GM12878 (cell line): ENCODE results near the gene SERPINF2. TPM values are rescaled to one million over a fixed set of nuclear protein-coding genes. Genes with fewer than 3 reads are reported as not detected.

ENCODE experiments used
- ATAC-seq: fragments of 200-7000 bp; cut with Tn5 transposase; 3 replicates; pipeline ENCODE4 v1.9.1; 2020; ENCODE audit warnings: mild to moderate bottlenecking, moderate library complexity
- BruUV-seq: library from RNA; stranded (reverse); fragments of 400-500 nt; replicated peaks from 2 replicates; lab custom pipeline; 2021; lab: Mats Ljungman, UMichigan
- CTCF ChIA-PET: fragments of 300-600 bp; sonication (Branson Sonifier 250); formaldehyde crosslinking; extraction: SDS; loops from one replicate; lab custom pipeline; 2021; ENCODE audit warnings: inconsistent platforms; lab: Yijun Ruan, JAX
- POLR2A ChIA-PET: fragments of 350-600 bp; formaldehyde crosslinking; extraction: SDS; loops from one replicate; lab custom pipeline; 2021; ENCODE audit warnings: inconsistent platforms; lab: Charles Lee
- RAD21 ChIA-PET: fragments of 300-600 bp; sonication (Branson Sonifier 250); formaldehyde crosslinking; loops from one replicate; lab custom pipeline; 2023; ENCODE audit warnings: antibody characterized with exemption; ENCODE audit not compliant: unreplicated experiment; lab: Charles Lee
- SMC1A ChIA-PET: fragments of 300-600 bp; sonication (Branson Sonifier 250); formaldehyde crosslinking; loops from one replicate; lab custom pipeline; 2023; ENCODE audit not compliant: unreplicated experiment, uncharacterized antibody; lab: Charles Lee
- DNase-seq: peaks from one replicate; pipeline ENCODE4 v3.0.0-alpha.2; 2011; ENCODE audit warnings: low read depth, low spot score
- FAIRE-seq: peaks from 3 replicates; lab custom pipeline; 2011; peaks lifted over from hg19 to GRCh38; lab: Jason Lieb, UNC
- H2AFZ ChIP-seq: 2 replicates; pipeline ENCODE4 v1.6.0; 2011; ENCODE audit warnings: low read depth, low read length, control low read depth; ENCODE audit not compliant: control insufficient read depth
- H3K27ac ChIP-seq: 2 replicates; pipeline ENCODE4 v1.5.1; 2011; ENCODE audit warnings: control low read depth; ENCODE audit not compliant: control insufficient read depth, insufficient read depth
- H3K27me3 ChIP-seq, 2 experiments: replicated peaks in 1 of 2; 2 replicates each; pipeline versions ENCODE4 v1.6.0 to v1.6.1; 2011; ENCODE audit warnings: low read length in 1 of 2; ENCODE audit not compliant: control insufficient read depth in 2 of 2, insufficient read depth in 2 of 2
- H3K36me3 ChIP-seq, 2 experiments: 2 replicates each; pipeline ENCODE4 v1.5.1; 2011; ENCODE audit warnings: low read length in 1 of 2; ENCODE audit not compliant: control insufficient read depth in 2 of 2, insufficient read depth in 2 of 2
- H3K4me1 ChIP-seq: 2 replicates; pipeline ENCODE4 v1.6.1; 2011; ENCODE audit warnings: mild to moderate bottlenecking, low read length, moderate library complexity, mixed read lengths; ENCODE audit not compliant: control insufficient read depth, insufficient read depth
- H3K4me2 ChIP-seq: 2 replicates; pipeline ENCODE4 v1.6.0; 2011; ENCODE audit warnings: control low read depth; ENCODE audit not compliant: control insufficient read depth, insufficient read depth
- H3K4me3 ChIP-seq: fragments of 200-600 bp; sonication (generic); 2 replicates; pipeline ENCODE4 v1.5.1; 2016
- H3K79me2 ChIP-seq: 2 replicates; pipeline ENCODE4 v1.6.0; 2011; ENCODE audit warnings: low read length; ENCODE audit not compliant: control insufficient read depth, insufficient read depth
- H3K9ac ChIP-seq: 2 replicates; pipeline ENCODE4 v1.8.0; 2011; ENCODE audit warnings: low read length, control low read depth, mixed read lengths; ENCODE audit not compliant: control insufficient read depth, insufficient read depth
- H3K9me3 ChIP-seq: replicated peaks from 3 replicates; pipeline ENCODE4 v1.5.1; 2011; ENCODE audit warnings: mild to moderate bottlenecking, low read length; ENCODE audit not compliant: control insufficient read depth, insufficient read depth
- H4K20me1 ChIP-seq: 2 replicates; pipeline ENCODE4 v1.6.0; 2011; ENCODE audit not compliant: control insufficient read depth, insufficient read depth
- KDM1A ChIP-seq: fragments of 200-600 bp; sonication (generic); IDR thresholded peaks from 2 replicates; pipeline ENCODE4 v1.6.1; 2016; ENCODE audit warnings: borderline replicate concordance
- LARP7 ChIP-seq: fragments of 450-650 bp; IDR thresholded peaks from 2 replicates; pipeline ENCODE4 v1.6.1; 2017; ENCODE audit warnings: mild to moderate bottlenecking
- NR2C2 ChIP-seq: IDR thresholded peaks from 2 replicates; pipeline ENCODE4 v1.6.1; 2011; ENCODE audit warnings: borderline replicate concordance, low read depth; ENCODE audit not compliant: control insufficient read depth, insufficient read length
- PML ChIP-seq: IDR thresholded peaks from 2 replicates; pipeline ENCODE4 v1.6.1; 2012; ENCODE audit warnings: low read length, inconsistent platforms
- POLR2A ChIP-seq: IDR thresholded peaks from 2 replicates; pipeline ENCODE4 v1.6.1; 2011; ENCODE audit warnings: low read depth, mild to moderate bottlenecking, low read length
- SMC3 ChIP-seq: IDR thresholded peaks from 2 replicates; pipeline ENCODE4 v1.6.1; 2011; ENCODE audit warnings: low read length, improper control_type of control experiment, borderline replicate concordance
- ZBED1 ChIP-seq: IDR thresholded peaks from 2 replicates; pipeline ENCODE4 v1.6.1; 2016; ENCODE audit warnings: borderline replicate concordance
- ZBTB11 ChIP-seq: fragments of 450-650 bp; formaldehyde crosslinking; IDR thresholded peaks from 2 replicates; pipeline ENCODE4 v1.5.0; 2022; ENCODE audit warnings: mild to moderate bottlenecking, missing genetic modification characterization
- ZNF217 ChIP-seq: fragments of 450-650 bp; IDR thresholded peaks from 2 replicates; pipeline ENCODE4 v1.6.1; 2017; ENCODE audit warnings: antibody characterized with exemption, mild to moderate bottlenecking
- ZNF592 ChIP-seq: fragments of 450-650 bp; IDR thresholded peaks from 2 replicates; pipeline ENCODE4 v1.6.1; 2017; ENCODE audit warnings: mild to moderate bottlenecking, moderate library complexity
- WGBS: methylation state at CpG from one replicate; pipeline ENCODE4 v1.1.6; 2016; ENCODE audit warnings: low lambda C conversion rate; ENCODE audit not compliant: insufficient replicate concordance, insufficient coverage; ENCODE audit errors: missing lambda C conversion rate; 5-methylcytosine and 5-hydroxymethylcytosine counted together
- in situ Hi-C: fragments of 300-500 bp; cut with MboI; formaldehyde crosslinking; loops from 9 replicates; pipeline ENCODE4 v1.14.3; 2018; ENCODE audit warnings: mixed read lengths
- intact Hi-C: fragments of 100-400 bp; cut with micrococcal nuclease; formaldehyde crosslinking; loops from one replicate; pipeline ENCODE4 v1.14.2; 2022; ENCODE audit not compliant: unreplicated experiment
- polyA plus RNA-seq, 11 experiments: library from polyadenylated mRNA; depleted of rRNA in 4 of 11; unstranded in 6 of 11; stranded (reverse) in 5 of 11; fragments of >200 nt; fragmentation: Nextera tagmentation in 4 of 11; fragmentation: Illumina TruSeq in 1 of 11; extraction: Ambion mirVana in 4 of 11; extraction: Trizol in 1 of 11; gene quantifications; 1 replicate in 1 of 11; 2 replicates in 10 of 11; pipeline versions ENCODE4 v1.2.1 to v1.2.3, GENCODE V29; 2011 to 2016; ENCODE audit warnings: inconsistent platforms in 2 of 11, missing spikeins in 2 of 11, low read depth in 1 of 11
- total RNA-seq, 4 experiments: library from RNA; depleted of rRNA in 3 of 4; stranded (reverse); fragments of >200 nt in 3 of 4; fragmentation: Illumina TruSeq in 1 of 4; extraction: Trizol in 1 of 4; gene quantifications; 2 replicates each; pipeline versions ENCODE4 v1.2.1 to v1.2.3, GENCODE V29; 2013 to 2021
- TF ChIP-seq, protein P1 (sequence below): fragments of 450-650 bp; IDR thresholded peaks from 2 replicates; pipeline ENCODE4 v1.6.1; 2017; ENCODE audit warnings: mild to moderate bottlenecking, moderate library complexity

SERPINF2 gene
- total and polyA plus RNA-seq, 10 of the 15 experiments (the other 5 are each of a cell fraction or from before 2014, with no cell fraction given), result 0.04 to 0.21 (median 0.12) TPM; not detected in 6

GRCh38 chr17:1796800-1797199 lies 54.1 kb downstream of the SERPINF2 start (continued):
- TF ChIP-seq ZBTB11 (CRISPR knock-in tag) (no peak), SMC3 (no peak), ZNF217 (no peak), LARP7 (no peak), NR2C2 (no peak)

GRCh38 chr17:1797323-1797722 lies 54.7 kb downstream of the SERPINF2 start:
- in situ Hi-C loops, result no loop called here
- no peak overlapping the region for H3K4me3 ChIP-seq
- no peak for ATAC-seq
- ChIA-PET POLR2A (interaction anchor here (0.7 kb wide), 1 partner anchor 33 kb away, joined by 3 read pairs; the partner anchor contains the start of genes RPA1 and SMYD4), RAD21 (interaction anchor here (0.9 to 1.2 kb wide), 3 partner anchors 15 to 128 kb away, joined by 3 to 4 read pairs (median 4); no protein-coding TSS in a partner anchor), SMC1A (interaction anchor here (1.0 to 1.2 kb wide), 2 partner anchors 14 to 17 kb away, joined by 3 to 5 read pairs; no protein-coding TSS in a partner anchor), CTCF (interaction anchor here (1.2 to 1.6 kb wide), 4 partner anchors 14 to 128 kb away, joined by 3 to 7 read pairs (median 3); no protein-coding TSS in a partner anchor)
- no peaks in the 10 kb centered on the region for H3K4me1 ChIP-seq
- H3K36me3 ChIP-seq, result peaks cover 7 to 16% of the 10 kb centered on the region in 2 experiments
- no peak overlapping the region for H3K27ac ChIP-seq
- H3K4me2 ChIP-seq, result no peak overlapping the region
- no peaks in the 10 kb centered on the region for H4K20me1 ChIP-seq
- DNase-seq, result no peak
- no peaks in the 10 kb centered on the region; the same call in 1 of the 2 replicates for H3K79me2 ChIP-seq
- intact Hi-C loops, result no loop called here
- H3K9ac ChIP-seq, result no peak overlapping the region
- 67% methylated on average over 3 of the region's 3 CpGs for WGBS
- no peak overlapping the region for H2AFZ ChIP-seq
- H3K9me3 ChIP-seq, result no peaks in the 10 kb centered on the region
- no peak for FAIRE-seq
- no peaks in the 10 kb centered on the region for H3K27me3 ChIP-seq
- no TSS peak for BruUV-seq
- TF ChIP-seq KDM1A, result no peak
- TF ChIP-seq, protein P1, sequence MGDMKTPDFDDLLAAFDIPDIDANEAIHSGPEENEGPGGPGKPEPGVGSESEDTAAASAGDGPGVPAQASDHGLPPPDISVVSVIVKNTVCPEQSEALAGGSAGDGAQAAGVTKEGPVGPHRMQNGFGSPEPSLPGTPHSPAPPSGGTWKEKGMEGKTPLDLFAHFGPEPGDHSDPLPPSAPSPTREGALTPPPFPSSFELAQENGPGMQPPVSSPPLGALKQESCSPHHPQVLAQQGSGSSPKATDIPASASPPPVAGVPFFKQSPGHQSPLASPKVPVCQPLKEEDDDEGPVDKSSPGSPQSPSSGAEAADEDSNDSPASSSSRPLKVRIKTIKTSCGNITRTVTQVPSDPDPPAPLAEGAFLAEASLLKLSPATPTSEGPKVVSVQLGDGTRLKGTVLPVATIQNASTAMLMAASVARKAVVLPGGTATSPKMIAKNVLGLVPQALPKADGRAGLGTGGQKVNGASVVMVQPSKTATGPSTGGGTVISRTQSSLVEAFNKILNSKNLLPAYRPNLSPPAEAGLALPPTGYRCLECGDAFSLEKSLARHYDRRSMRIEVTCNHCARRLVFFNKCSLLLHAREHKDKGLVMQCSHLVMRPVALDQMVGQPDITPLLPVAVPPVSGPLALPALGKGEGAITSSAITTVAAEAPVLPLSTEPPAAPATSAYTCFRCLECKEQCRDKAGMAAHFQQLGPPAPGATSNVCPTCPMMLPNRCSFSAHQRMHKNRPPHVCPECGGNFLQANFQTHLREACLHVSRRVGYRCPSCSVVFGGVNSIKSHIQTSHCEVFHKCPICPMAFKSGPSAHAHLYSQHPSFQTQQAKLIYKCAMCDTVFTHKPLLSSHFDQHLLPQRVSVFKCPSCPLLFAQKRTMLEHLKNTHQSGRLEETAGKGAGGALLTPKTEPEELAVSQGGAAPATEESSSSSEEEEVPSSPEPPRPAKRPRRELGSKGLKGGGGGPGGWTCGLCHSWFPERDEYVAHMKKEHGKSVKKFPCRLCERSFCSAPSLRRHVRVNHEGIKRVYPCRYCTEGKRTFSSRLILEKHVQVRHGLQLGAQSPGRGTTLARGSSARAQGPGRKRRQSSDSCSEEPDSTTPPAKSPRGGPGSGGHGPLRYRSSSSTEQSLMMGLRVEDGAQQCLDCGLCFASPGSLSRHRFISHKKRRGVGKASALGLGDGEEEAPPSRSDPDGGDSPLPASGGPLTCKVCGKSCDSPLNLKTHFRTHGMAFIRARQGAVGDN, result no peak
- no peak for TF ChIP-seq ZNF592
- TF ChIP-seq POLR2A, result no peak
- TF ChIP-seq PML, result no peak
- TF ChIP-seq ZBED1, result no peak
